ENCODE data around the gene ZBTB8B.

GRCh38 chr1:32455958-32456357 lies 8.9 kb upstream of the ZBTB8B start:
- TF ChIP-seq EZH2phosphoT487 (IDR thresholded peaks at IDR 0.05; ENCODE audit: low read length): no peak
- TF ChIP-seq, protein P1, sequence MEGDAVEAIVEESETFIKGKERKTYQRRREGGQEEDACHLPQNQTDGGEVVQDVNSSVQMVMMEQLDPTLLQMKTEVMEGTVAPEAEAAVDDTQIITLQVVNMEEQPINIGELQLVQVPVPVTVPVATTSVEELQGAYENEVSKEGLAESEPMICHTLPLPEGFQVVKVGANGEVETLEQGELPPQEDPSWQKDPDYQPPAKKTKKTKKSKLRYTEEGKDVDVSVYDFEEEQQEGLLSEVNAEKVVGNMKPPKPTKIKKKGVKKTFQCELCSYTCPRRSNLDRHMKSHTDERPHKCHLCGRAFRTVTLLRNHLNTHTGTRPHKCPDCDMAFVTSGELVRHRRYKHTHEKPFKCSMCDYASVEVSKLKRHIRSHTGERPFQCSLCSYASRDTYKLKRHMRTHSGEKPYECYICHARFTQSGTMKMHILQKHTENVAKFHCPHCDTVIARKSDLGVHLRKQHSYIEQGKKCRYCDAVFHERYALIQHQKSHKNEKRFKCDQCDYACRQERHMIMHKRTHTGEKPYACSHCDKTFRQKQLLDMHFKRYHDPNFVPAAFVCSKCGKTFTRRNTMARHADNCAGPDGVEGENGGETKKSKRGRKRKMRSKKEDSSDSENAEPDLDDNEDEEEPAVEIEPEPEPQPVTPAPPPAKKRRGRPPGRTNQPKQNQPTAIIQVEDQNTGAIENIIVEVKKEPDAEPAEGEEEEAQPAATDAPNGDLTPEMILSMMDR (IDR thresholded peaks at IDR 0.05; ENCODE audit: low read length): no peak
- TF ChIP-seq EZH2 (optimal IDR thresholded peaks at IDR 0.05; ENCODE audit: low read depth, low read length): no peak
